Caco-2 (cell line): Measurements from ENCODE around the gene CCDC122. TPM values are rescaled to one million over a fixed set of nuclear protein-coding genes. Genes with fewer than 3 reads are reported as not detected.

Source experiments
- BruUV-seq: library from RNA; stranded (reverse); fragments of 400-500 nt; replicated peaks from 2 replicates; lab custom pipeline; 2021; lab: Mats Ljungman, UMichigan
- CTCF ChIA-PET: fragments of 300-600 bp; sonication (Branson Sonifier 250); formaldehyde crosslinking; loops from one replicate; lab custom pipeline; 2022; ENCODE audit warnings: antibody characterized with exemption; lab: Charles Lee
- POLR2A ChIA-PET: fragments of 300-600 bp; sonication (Branson Sonifier 250); formaldehyde crosslinking; loops from one replicate; lab custom pipeline; 2022; ENCODE audit warnings: antibody characterized with exemption; lab: Charles Lee
- DNase-seq, 2 experiments: peaks; one replicate each; pipeline versions ENCODE4 v3.0.0 to v3.0.0-alpha.2; 2020 to 2022
- H3K27me3 ChIP-seq: replicated peaks from 2 replicates; pipeline ENCODE4 v1.6.0; 2011; ENCODE audit warnings: low read length; ENCODE audit not compliant: control insufficient read depth, insufficient read depth
- H3K36me3 ChIP-seq: 2 replicates; pipeline ENCODE4 v1.5.1; 2011; ENCODE audit warnings: low read length; ENCODE audit not compliant: control insufficient read depth, insufficient read depth
- H3K4me1 ChIP-seq: fragments of 250-450 bp; sonication (Bioruptor Pico); 2 replicates; pipeline ENCODE4 v1.5.1; 2020; ENCODE audit warnings: mild to moderate bottlenecking
- H3K4me3 ChIP-seq: 2 replicates; pipeline ENCODE4 v1.5.1; 2011; ENCODE audit warnings: low read depth, mild to moderate bottlenecking, control low read depth, low read length
- H3K9me3 ChIP-seq: fragments of 250-450 bp; sonication (Bioruptor Pico); 2 replicates; pipeline ENCODE4 v1.5.1; 2020; ENCODE audit warnings: mild to moderate bottlenecking, moderate library complexity
- H3K27ac Mint-ChIP-seq: one replicate; pipeline ENCODE4 v1.8.0; 2022; ENCODE audit warnings: mixed read lengths; ENCODE audit not compliant: unreplicated experiment
- H3K27me3 Mint-ChIP-seq: one replicate; pipeline ENCODE4 v1.8.0; 2022; ENCODE audit warnings: mixed read lengths; ENCODE audit not compliant: insufficient read depth, unreplicated experiment
- H3K36me3 Mint-ChIP-seq: one replicate; pipeline ENCODE4 v1.8.0; 2022; ENCODE audit warnings: mild to moderate bottlenecking, mixed read lengths; ENCODE audit not compliant: insufficient read depth, unreplicated experiment
- H3K4me1 Mint-ChIP-seq: one replicate; pipeline ENCODE4 v1.8.0; 2022; ENCODE audit warnings: low read depth, mixed read lengths; ENCODE audit not compliant: unreplicated experiment
- H3K4me3 Mint-ChIP-seq: one replicate; pipeline ENCODE4 v1.8.0; 2022; ENCODE audit warnings: mild to moderate bottlenecking, moderate library complexity, mixed read lengths; ENCODE audit not compliant: unreplicated experiment
- H3K9me3 Mint-ChIP-seq: one replicate; pipeline ENCODE4 v1.8.0; 2022; ENCODE audit warnings: mixed read lengths; ENCODE audit not compliant: unreplicated experiment
- CTCF ChIP-seq, 2 experiments: fragments of 200-600 bp in 1 of 2; IDR thresholded peaks; 1 replicate in 1 of 2; 2 replicates in 1 of 2; pipeline versions ENCODE4 v1.5.1 to v1.8.0; 2011 to 2022; ENCODE audit warnings: antibody characterized with exemption in 1 of 2, control low read depth in 1 of 2, inconsistent platforms in 1 of 2, low read depth in 1 of 2, low read length in 1 of 2, mild to moderate bottlenecking in 1 of 2, moderate library complexity in 1 of 2; ENCODE audit not compliant: insufficient read depth in 1 of 2, severe bottlenecking in 1 of 2, unreplicated experiment in 1 of 2
- intact Hi-C: fragments of 100-400 bp; cut with micrococcal nuclease; formaldehyde crosslinking; loops from one replicate; pipeline ENCODE4 v1.10.0; 2022; ENCODE audit not compliant: unreplicated experiment
- total RNA-seq: library from RNA; stranded (reverse); gene quantifications from 2 replicates; pipeline ENCODE4 v1.2.3, GENCODE V29; 2022

Gene CCDC122
- total RNA-seq, 1 experiment from 2014 or later: 15.6 TPM

GRCh38 chr13:43920965-43921674 is 41.6 kb upstream of the CCDC122 start:
- Mint-ChIP-seq H3K36me3 (no peaks in the 10 kb centered on the region), H3K4me1 (no peaks in the 10 kb centered on the region), H3K27ac (no peak overlapping the region), H3K4me3 (no peak overlapping the region), H3K27me3 (peaks cover 4% of the 10 kb centered on the region), H3K9me3 (no peaks in the 10 kb centered on the region)
- H3K27me3 ChIP-seq: no peaks in the 10 kb centered on the region
- POLR2A ChIA-PET: no interaction called here
- intact Hi-C loops: no loop called here
- no peak for DNase-seq
- H3K4me1 ChIP-seq: no peaks in the 10 kb centered on the region; the same call in 1 of the 2 replicates
- CTCF ChIA-PET: no interaction called here
- BruUV-seq: no TSS peak
- no peak for TF ChIP-seq CTCF (IDR thresholded peaks at IDR 0.05; ENCODE audit: insufficient read depth in 1 of 2, low read depth in 1 of 2, low read length in 1 of 2, severe bottlenecking in 1 of 2, unreplicated experiment in 1 of 2)
- no peak overlapping the region for H3K4me3 ChIP-seq
- H3K9me3 ChIP-seq: no peaks in the 10 kb centered on the region
- no peaks in the 10 kb centered on the region for H3K36me3 ChIP-seq

- CTCF ChIA-PET: no interaction called here
- no peak for TF ChIP-seq CTCF (IDR thresholded peaks at IDR 0.05; ENCODE audit: insufficient read depth in 1 of 2, low read depth in 1 of 2, low read length in 1 of 2, severe bottlenecking in 1 of 2, unreplicated experiment in 1 of 2)
- no peak overlapping the region for H3K4me3 Mint-ChIP-seq
- no peaks in the 10 kb centered on the region for H3K36me3 Mint-ChIP-seq
- no peaks in the 10 kb centered on the region; the same call in 1 of the 2 replicates for H3K4me1 ChIP-seq
- intact Hi-C loops: no loop called here
- no peaks in the 10 kb centered on the region for H3K27me3 ChIP-seq
- H3K36me3 ChIP-seq: no peaks in the 10 kb centered on the region
- no peaks in the 10 kb centered on the region for H3K9me3 Mint-ChIP-seq
- H3K4me1 Mint-ChIP-seq: no peaks in the 10 kb centered on the region
- H3K27ac Mint-ChIP-seq: no peak overlapping the region
- no peak overlapping the region for H3K4me3 ChIP-seq
- H3K27me3 Mint-ChIP-seq: peaks cover 4% of the 10 kb centered on the region
- BruUV-seq: no TSS peak
- no peaks in the 10 kb centered on the region for H3K9me3 ChIP-seq
- DNase-seq: no peak
- POLR2A ChIA-PET: no interaction called here
Observed at GRCh38 chr13:43918636-43919035, 39.1 kb upstream of the CCDC122 start.

GRCh38 chr13:43916828-43917227 is 37.3 kb upstream of the CCDC122 start:
- H3K27me3 ChIP-seq: no peaks in the 10 kb centered on the region
- intact Hi-C loops: no loop called here
- H3K27ac Mint-ChIP-seq: no peak overlapping the region
- BruUV-seq: no TSS peak
- CTCF ChIA-PET: no interaction called here
- H3K36me3 Mint-ChIP-seq: no peaks in the 10 kb centered on the region
- DNase-seq: no peak
- peaks cover 11% of the 10 kb centered on the region for H3K27me3 Mint-ChIP-seq
- H3K36me3 ChIP-seq: no peaks in the 10 kb centered on the region
- POLR2A ChIA-PET: no interaction called here
- H3K4me3 ChIP-seq: no peak overlapping the region
- no peaks in the 10 kb centered on the region for H3K9me3 Mint-ChIP-seq
- H3K4me1 Mint-ChIP-seq: no peaks in the 10 kb centered on the region
- no peak overlapping the region for H3K4me3 Mint-ChIP-seq
- no peaks in the 10 kb centered on the region; the same call in 1 of the 2 replicates for H3K4me1 ChIP-seq
- no peak for TF ChIP-seq CTCF (IDR thresholded peaks at IDR 0.05; ENCODE audit: insufficient read depth in 1 of 2, low read depth in 1 of 2, low read length in 1 of 2, severe bottlenecking in 1 of 2, unreplicated experiment in 1 of 2)
- no peaks in the 10 kb centered on the region for H3K9me3 ChIP-seq
